GM12874 (cell line): ENCODE data around the gene GBA2.
A peak's percentile ranks its signal among the peaks of the same experiment; 100 is the strongest.

Experiments
- CTCF ChIP-seq: IDR thresholded peaks from 2 replicates; pipeline ENCODE4 v1.5.1; 2011; ENCODE audit warnings: low read depth, mild to moderate bottlenecking, control low read depth, low read length, moderate library complexity; ENCODE audit not compliant: insufficient read depth

The GBA2 gene

DNA sequence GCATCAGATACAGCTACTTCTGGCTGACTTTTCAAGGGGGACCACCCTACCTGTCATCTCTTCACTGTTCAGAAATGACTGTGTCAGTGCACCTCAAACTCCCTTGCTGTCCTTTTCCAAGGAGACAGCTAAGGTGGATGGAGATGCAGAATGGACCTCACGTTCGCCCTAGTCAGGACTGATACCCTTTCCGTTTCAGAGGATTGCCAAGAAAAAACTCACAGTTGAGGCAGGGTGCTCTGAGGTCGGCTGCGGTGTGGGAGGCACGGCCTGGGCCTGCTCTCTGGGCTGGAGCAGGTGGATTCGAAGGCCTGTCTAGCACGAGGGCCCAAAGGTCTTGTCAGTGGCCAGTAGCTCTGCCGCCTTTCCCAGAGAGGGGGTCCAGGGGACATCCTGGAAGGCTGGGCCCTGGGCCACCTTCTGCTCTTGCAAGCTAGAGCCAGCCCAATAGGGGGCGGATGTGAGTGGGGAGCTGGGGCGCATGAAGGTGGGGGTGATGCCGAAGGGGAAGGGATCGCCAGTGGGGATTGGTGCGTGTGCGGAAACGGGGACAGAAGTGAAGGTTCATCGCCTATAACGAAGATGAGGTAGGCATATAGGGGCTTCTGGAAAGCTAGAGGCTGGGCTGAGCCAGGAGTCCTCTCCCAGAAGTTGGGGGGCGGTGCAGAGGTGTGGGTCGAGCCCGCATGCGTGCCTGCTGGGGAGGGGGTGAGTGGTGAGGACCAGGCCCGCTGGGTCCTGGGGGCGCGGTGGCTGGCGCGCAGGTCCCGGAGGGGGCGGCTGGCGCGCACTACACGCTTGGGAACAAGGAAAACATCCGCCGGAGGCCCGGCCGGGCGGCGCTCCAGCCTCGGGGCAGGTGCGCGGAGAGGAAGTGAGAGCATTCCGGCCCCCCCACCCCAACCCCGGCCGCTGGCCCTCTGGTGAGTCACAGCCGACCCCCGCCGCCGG lies 7.5 kb upstream of the GBA2 start:
- peak; percentile 92 for TF ChIP-seq CTCF

GRCh38 chr9:35755071-35755470 lies 6.0 kb upstream of the GBA2 start:
- no peak for TF ChIP-seq CTCF

DNA sequence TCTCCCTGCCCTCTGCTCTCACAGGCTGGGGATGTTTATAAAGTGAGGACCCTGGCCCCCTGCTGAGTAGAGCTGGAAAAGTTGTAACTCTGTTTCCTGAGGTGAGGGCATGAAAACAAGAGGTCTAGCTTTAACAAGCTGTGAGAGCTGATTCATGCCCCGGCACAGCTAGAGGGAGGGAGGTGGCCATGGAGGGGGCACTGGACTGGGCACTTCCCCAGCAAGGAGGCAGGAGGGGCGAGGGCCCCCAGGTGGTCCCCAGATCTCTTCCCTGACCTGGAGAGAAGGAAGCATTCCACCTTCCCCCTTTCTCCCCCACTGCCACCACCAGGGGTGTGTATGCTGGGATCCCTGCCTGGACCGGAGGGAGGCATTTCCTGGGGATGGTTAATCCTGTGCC lies 5.2 kb upstream of the GBA2 start, which contains the start of gene MSMP:
Gene MSMP, minus strand, starts transcription at position 13 of the 400 bp plus-strand sequence. CDS start 147 bp downstream, outside the sequence.
- TF ChIP-seq CTCF, result no peak

DNA sequence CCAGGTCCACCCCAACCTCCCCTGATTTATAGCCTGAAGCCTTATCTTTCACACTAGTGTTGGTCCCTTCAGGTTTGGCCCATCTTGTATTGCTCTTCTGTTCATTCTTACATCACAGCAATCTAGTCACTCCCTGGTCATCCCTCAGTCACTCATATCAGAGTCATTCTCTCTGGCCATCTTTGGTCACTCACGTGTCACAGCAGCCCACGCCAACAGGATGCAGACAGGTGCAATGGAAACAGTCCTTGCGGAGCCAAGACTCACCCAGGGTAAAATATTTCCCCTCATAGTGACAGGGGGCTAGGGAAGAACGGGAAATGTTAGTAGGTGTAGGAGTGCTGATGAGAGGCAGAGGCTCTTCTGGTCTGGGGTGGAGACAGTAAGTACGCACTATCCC lies 4.4 kb upstream of the GBA2 start:
- TF ChIP-seq CTCF, result no peak

- no peak for TF ChIP-seq CTCF
Measured at GRCh38 chr9:35750256-35750531, 1.2 kb upstream of the GBA2 start.

GRCh38 chr9:35749515-35750255 lies 657 bp upstream of the GBA2 start:
- no peak for TF ChIP-seq CTCF

DNA sequence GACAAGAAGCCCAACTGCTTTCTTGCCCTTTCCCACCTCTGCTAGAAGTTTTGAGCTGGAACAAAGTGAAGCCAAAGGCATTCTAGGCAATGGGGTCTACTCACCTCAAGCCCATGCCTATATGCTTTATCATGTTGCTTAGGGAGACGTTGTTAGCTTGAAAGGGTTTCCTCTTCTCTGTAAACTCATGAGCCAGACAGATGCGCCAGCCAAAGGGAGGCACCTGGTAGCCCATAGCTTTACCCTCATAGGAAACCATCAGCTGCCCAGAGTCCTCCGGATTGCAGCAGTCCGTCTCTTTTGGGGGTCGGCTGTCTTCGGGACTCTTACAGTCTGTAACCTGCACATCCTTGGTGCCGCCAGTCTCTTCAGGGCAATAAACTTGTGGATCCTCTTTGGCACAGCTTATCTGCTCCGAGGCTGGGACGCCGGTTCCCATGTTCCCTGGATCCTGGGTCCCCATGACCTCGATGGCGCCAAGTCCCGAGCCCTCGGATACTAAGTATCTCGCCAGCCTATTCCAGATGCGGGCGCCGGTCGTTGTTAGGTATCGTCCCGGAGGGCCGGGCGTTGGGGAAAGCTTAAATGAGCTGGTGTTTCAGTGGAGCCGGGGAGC lies 678 bp downstream of the GBA2 start:
- TF ChIP-seq CTCF, result no peak
